MM.1S (cell line): Measurements from ENCODE around the gene MAPK8IP2.

Source experiments
- DNase-seq: peaks from one replicate; pipeline ENCODE4 v3.0.0-alpha.2; 2015
- H2AFZ ChIP-seq: fragments of 300-600 bp; sonication (generic); 2 replicates; pipeline ENCODE4 v1.6.0; 2016; ENCODE audit warnings: antibody characterized with exemption, low read length
- H3F3A ChIP-seq: fragments of 300-600 bp; sonication (generic); 2 replicates; pipeline ENCODE4 v1.6.1; 2016; ENCODE audit warnings: mild to moderate bottlenecking, antibody characterized with exemption, low read length, moderate library complexity, mixed read lengths; ENCODE audit not compliant: insufficient read depth
- H3K27ac ChIP-seq: fragments of 300-600 bp; sonication (generic); 2 replicates; pipeline ENCODE4 v1.5.1; 2016; ENCODE audit warnings: mild to moderate bottlenecking, low read length
- H3K27me3 ChIP-seq: fragments of 300-600 bp; sonication (generic); replicated peaks from 2 replicates; pipeline ENCODE4 v1.6.0; 2016; ENCODE audit warnings: low read length; ENCODE audit not compliant: insufficient read depth
- H3K36me3 ChIP-seq: fragments of 300-600 bp; sonication (generic); replicated peaks from 2 replicates; pipeline ENCODE4 v1.6.1; 2016; ENCODE audit warnings: mild to moderate bottlenecking, low read length, mixed read lengths; ENCODE audit not compliant: insufficient read depth
- H3K4me1 ChIP-seq: fragments of 300-600 bp; sonication (generic); 2 replicates; pipeline ENCODE4 v1.6.1; 2016; ENCODE audit warnings: low read length, mixed read lengths
- H3K4me2 ChIP-seq: fragments of 300-600 bp; sonication (generic); 2 replicates; pipeline ENCODE4 v1.6.0; 2016; ENCODE audit warnings: low read depth, low read length
- H3K4me3 ChIP-seq: fragments of 300-600 bp; sonication (generic); 2 replicates; pipeline ENCODE4 v1.5.1; 2016; ENCODE audit warnings: low read length, mixed read lengths
- H3K79me2 ChIP-seq: fragments of 300-600 bp; sonication (generic); 2 replicates; pipeline ENCODE4 v1.6.1; 2016; ENCODE audit warnings: mixed run types, low read length, mixed read lengths
- H3K9ac ChIP-seq: fragments of 300-600 bp; sonication (generic); 2 replicates; pipeline ENCODE4 v1.6.1; 2016; ENCODE audit warnings: low read length, mixed read lengths
- H3K9me2 ChIP-seq: fragments of 300-600 bp; sonication (generic); replicated peaks from 2 replicates; pipeline ENCODE4 v1.6.1; 2016; ENCODE audit warnings: mild to moderate bottlenecking, low read length, mixed read lengths; ENCODE audit not compliant: insufficient read depth
- H3K9me3 ChIP-seq: fragments of 300-600 bp; sonication (generic); replicated peaks from 2 replicates; pipeline ENCODE4 v1.6.1; 2016; ENCODE audit warnings: mild to moderate bottlenecking, low read length, mixed read lengths; ENCODE audit not compliant: insufficient read depth
- H4K20me1 ChIP-seq: fragments of 300-600 bp; sonication (generic); 2 replicates; pipeline ENCODE4 v1.6.1; 2016; ENCODE audit warnings: mild to moderate bottlenecking, low read length, moderate library complexity, mixed read lengths; ENCODE audit not compliant: insufficient read depth
- EZH2 ChIP-seq: fragments of 300-600 bp; sonication (generic); optimal IDR thresholded peaks from 2 replicates; pipeline ENCODE3; 2017; ENCODE audit warnings: low read depth, mild to moderate bottlenecking, antibody characterized with exemption, low read length, mixed read lengths
- EZH2phosphoT487 ChIP-seq: fragments of 300-600 bp; sonication (generic); IDR thresholded peaks from 2 replicates; pipeline ENCODE4 v1.6.1; 2018; ENCODE audit warnings: antibody characterized with exemption, low read length
- TF ChIP-seq, protein P1 (sequence below): fragments of 300-600 bp; sonication (generic); IDR thresholded peaks from 2 replicates; pipeline ENCODE4 v1.5.1; 2016; ENCODE audit warnings: antibody characterized with exemption, low read length, mixed read lengths

MAPK8IP2 gene

DNA sequence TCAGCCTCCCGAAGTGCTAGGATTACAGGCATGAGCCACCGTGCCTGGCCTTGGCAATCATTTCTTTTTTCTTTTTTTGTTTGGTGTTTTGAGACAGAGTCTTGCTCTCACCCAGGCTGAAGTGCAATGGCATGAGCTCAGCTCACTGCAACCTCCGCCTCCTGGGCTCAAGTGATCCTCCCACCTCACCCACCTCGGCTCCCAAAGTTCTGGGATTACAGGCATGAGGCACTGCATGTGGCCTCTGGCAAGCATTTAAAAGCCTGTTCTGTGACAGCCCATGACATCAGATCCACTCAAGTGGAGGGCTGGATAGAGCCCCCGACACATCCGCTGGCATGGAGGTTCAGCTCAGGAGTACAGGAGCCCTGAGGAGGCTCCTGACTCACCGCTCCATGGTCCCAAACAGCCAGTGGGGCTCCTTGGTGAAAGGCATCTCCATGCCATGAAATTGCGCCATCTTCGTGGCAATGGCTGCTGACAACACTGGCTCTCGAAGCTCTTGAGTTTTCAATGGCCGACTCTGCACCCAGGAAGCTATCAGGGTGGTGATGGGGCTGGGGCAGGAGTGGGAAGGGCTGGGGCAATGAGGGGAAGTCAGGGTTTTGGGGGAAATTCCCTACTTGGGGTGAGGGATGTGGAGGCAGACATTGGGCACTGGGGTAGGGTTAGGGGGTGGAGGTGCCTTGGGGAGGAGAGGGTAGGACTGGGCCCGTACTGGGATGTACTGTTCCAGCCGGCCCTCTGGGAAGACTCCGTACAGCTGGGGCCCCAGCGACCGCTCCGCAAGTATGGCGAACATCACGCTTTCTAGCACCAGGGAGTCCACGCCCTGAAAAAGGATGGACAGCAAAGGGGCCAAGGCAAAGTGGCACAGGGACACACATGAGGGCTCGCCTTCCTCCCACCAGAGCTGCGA is 19.3 kb upstream of the MAPK8IP2 start:
- DNase-seq = no peak
- H3K4me3 ChIP-seq = peak overlapping the region; percentile 97
- H2AFZ ChIP-seq = no peak overlapping the region; the same call in 1 of the 2 replicates
- H4K20me1 ChIP-seq = no peaks in the 10 kb centered on the region
- H3K9ac ChIP-seq = peak overlapping the region; percentile 99; the same call in 1 of the 2 replicates
- H3K36me3 ChIP-seq = no peaks in the 10 kb centered on the region
- H3K27me3 ChIP-seq = no peaks in the 10 kb centered on the region
- H3F3A ChIP-seq = no peaks in the 10 kb centered on the region
- no peaks in the 10 kb centered on the region for H3K9me3 ChIP-seq
- peak overlapping the region; percentile 93 for H3K4me2 ChIP-seq
- no peaks in the 10 kb centered on the region for H3K9me2 ChIP-seq
- H3K79me2 ChIP-seq = peaks cover 19% of the 10 kb centered on the region
- no peak for TF ChIP-seq EZH2
- TF ChIP-seq, protein P1, sequence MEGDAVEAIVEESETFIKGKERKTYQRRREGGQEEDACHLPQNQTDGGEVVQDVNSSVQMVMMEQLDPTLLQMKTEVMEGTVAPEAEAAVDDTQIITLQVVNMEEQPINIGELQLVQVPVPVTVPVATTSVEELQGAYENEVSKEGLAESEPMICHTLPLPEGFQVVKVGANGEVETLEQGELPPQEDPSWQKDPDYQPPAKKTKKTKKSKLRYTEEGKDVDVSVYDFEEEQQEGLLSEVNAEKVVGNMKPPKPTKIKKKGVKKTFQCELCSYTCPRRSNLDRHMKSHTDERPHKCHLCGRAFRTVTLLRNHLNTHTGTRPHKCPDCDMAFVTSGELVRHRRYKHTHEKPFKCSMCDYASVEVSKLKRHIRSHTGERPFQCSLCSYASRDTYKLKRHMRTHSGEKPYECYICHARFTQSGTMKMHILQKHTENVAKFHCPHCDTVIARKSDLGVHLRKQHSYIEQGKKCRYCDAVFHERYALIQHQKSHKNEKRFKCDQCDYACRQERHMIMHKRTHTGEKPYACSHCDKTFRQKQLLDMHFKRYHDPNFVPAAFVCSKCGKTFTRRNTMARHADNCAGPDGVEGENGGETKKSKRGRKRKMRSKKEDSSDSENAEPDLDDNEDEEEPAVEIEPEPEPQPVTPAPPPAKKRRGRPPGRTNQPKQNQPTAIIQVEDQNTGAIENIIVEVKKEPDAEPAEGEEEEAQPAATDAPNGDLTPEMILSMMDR = no peak
- no peak for TF ChIP-seq EZH2phosphoT487
- H3K27ac ChIP-seq = no peak overlapping the region
- H3K4me1 ChIP-seq = peaks cover 8% of the 10 kb centered on the region; the same call in 1 of the 2 replicates

GRCh38 chr22:50581950-50582492 is 18.6 kb upstream of the MAPK8IP2 start:
- no peaks in the 10 kb centered on the region for H3F3A ChIP-seq
- peak; percentile 33 for DNase-seq
- H3K27ac ChIP-seq = peak overlapping the region; percentile 94; the same call in 1 of the 2 replicates
- H3K79me2 ChIP-seq = peaks cover 19% of the 10 kb centered on the region
- H3K36me3 ChIP-seq = no peaks in the 10 kb centered on the region
- H3K4me2 ChIP-seq = peak overlapping the region; percentile 93
- H3K4me3 ChIP-seq = peak overlapping the region; percentile 97
- H3K9ac ChIP-seq = peak overlapping the region; percentile 99
- no peaks in the 10 kb centered on the region for H3K9me3 ChIP-seq
- H3K9me2 ChIP-seq = no peaks in the 10 kb centered on the region
- H2AFZ ChIP-seq = peak overlapping the region; percentile 98
- H3K27me3 ChIP-seq = no peaks in the 10 kb centered on the region
- no peaks in the 10 kb centered on the region for H4K20me1 ChIP-seq
- TF ChIP-seq, protein P1 = no peak
- TF ChIP-seq EZH2phosphoT487 = no peak
- TF ChIP-seq EZH2 = no peak
- peaks cover 8% of the 10 kb centered on the region; the same call in 1 of the 2 replicates for H3K4me1 ChIP-seq

DNA sequence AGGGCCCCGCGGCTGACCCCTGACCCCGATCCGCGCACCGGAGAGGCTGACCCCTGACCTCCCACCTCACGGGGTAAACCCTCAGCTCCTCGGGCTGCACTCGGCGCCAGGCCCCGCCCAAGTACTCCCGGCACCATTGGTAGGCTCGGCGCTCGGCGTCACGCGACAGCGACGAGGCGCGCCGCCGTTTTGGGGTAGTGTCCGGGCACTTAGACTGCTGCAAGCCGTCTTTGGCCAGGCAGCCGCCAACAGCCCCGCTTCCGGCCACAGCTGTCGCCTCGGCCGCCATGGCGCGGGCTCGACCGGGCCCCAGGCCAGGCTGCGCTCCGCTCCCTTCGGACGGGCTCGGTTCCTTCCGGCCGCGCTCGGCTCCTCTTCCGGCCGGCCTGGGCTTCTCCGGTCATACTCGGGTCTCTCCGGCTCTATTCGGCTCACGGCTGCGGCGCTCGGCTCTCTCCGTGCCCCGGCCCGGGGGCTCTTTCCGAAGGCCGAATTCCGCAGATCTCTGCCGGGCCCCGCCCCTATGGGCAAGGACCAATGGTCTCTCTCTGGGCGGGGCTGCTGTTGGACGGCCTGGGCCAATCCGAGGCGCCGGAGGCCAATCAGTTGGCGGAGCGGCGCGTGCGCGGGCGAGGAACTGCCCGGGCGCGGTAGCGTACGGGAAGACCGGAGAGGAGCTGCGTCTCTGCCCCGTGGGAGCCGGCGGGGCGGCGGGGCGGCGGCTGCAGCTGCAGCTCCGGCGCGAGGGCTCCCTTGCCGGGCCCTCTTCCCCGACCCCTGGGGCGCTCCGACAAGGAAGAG is 17.9 kb upstream of the MAPK8IP2 start, which contains the start of gene CHKB:
CHKB (minus strand) TSS at position 357 of the 801 bp plus-strand sequence; CDS start at position 289, 68 bp downstream.
- H3K36me3 ChIP-seq = no peaks in the 10 kb centered on the region
- no peaks in the 10 kb centered on the region for H3F3A ChIP-seq
- no peaks in the 10 kb centered on the region for H3K9me2 ChIP-seq
- DNase-seq = peak; percentile 99
- H3K4me3 ChIP-seq = peak within 1 kb of the TSS; percentile 97
- H2AFZ ChIP-seq = peak within 1 kb of the TSS; percentile 98
- peak within 1 kb of the TSS; percentile 93 for H3K4me2 ChIP-seq
- H3K79me2 ChIP-seq = peaks cover 19% of the 10 kb centered on the region
- no peaks in the 10 kb centered on the region for H3K9me3 ChIP-seq
- H3K27me3 ChIP-seq = no peaks in the 10 kb centered on the region
- TF ChIP-seq EZH2 (no peak), EZH2phosphoT487 (no peak)
- TF ChIP-seq, protein P1 = no peak
- H3K9ac ChIP-seq = peak within 1 kb of the TSS; percentile 99
- peaks cover 8% of the 10 kb centered on the region; the same call in 1 of the 2 replicates for H3K4me1 ChIP-seq
- H4K20me1 ChIP-seq = no peaks in the 10 kb centered on the region
- peak within 1 kb of the TSS; percentile 94 for H3K27ac ChIP-seq
